HG03432 (cell line): ENCODE results near the gene ZSCAN32.

Source experiments
- ATAC-seq: cut with Tn5 transposase; IDR thresholded peaks from one replicate; pipeline ENCODE4 v1.9.1; 2021; ENCODE audit warnings: mild to moderate bottlenecking, moderate library complexity; ENCODE audit not compliant: unreplicated experiment

The ZSCAN32 gene

GRCh38 chr16:3358871-3359270 lies 41.9 kb downstream of the ZSCAN32 start:
- ATAC-seq, result no peak

GRCh38 chr16:3356118-3356517 lies 44.7 kb downstream of the ZSCAN32 start:
- ATAC-seq, result no peak

DNA sequence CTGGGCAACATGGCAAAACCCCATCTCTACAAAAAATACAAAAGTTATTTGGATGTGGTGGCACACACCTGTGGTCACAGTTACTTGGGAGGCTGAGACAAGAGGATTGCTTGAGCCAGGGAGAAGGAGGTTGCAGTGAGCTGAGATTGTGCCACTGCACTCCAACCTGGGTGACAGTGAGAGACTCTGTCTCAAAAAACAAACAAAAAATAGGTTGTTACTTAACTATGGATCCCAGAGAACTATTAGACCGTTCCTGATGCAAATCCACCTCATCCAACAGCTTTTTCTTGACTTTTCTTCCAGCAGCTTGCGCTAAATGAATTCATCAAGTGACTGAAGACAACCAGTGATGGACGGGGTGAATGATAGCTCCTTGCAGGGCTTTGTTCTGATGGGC lies 45.2 kb downstream of the ZSCAN32 start, which contains the start of gene OR2C1:
TSS of gene OR2C1 (plus strand) at position 301 of the 400 bp plus-strand sequence. CDS start at position 353, 52 bp downstream.
- no peak for ATAC-seq

DNA sequence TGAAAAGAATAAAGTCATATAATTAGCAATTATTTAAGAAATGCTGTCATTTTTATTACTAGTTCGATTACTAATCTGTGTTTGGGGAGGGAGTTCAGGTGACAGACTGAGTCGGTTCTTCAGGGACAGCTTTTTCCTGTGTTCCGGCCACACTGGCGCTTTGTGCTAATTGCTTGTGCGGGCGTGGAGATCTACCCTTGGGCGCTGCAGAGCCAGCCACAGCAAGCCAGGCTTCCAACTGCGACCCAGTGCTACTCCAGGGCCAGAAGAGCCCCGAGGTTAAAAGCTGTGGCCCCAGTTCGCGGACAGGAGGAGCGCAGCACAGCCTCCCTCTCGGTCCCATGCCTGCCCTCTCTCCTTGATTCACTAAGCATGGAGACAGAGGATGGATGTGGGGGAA lies 51.6 kb downstream of the ZSCAN32 start:
- no peak for ATAC-seq

DNA sequence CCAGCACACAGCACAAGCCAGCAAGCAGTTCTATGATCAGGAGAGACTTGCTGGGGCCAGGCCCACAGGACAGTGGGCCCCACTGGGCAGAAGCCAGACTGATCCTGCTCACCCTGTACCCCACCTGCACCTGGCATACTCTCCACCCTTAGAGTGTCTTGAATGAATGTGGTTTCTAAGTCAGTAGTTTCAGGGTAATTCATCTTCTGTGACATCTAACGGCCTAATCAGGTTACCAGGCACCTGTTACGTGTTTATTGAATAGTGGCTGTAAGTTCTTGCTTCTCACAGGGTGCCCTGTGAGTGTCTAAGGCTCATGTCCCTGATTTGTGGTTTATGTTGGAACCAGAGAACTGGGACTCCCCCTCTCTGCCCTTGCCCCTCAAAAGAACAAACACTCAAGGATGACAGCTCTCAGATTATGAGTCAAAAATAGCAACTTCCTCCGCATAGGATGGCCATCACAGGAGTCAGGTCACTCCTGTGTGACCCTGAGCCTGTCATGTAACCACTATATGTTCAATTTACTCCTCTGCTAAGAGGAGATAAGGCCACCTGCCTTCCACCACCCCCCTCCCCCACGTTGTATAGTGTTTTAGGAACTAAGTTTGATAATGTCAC lies 52.1 kb downstream of the ZSCAN32 start:
- no peak for ATAC-seq

- ATAC-seq, result no peak
Measured at GRCh38 chr16:3347586-3347985, 53.2 kb downstream of the ZSCAN32 start.

DNA sequence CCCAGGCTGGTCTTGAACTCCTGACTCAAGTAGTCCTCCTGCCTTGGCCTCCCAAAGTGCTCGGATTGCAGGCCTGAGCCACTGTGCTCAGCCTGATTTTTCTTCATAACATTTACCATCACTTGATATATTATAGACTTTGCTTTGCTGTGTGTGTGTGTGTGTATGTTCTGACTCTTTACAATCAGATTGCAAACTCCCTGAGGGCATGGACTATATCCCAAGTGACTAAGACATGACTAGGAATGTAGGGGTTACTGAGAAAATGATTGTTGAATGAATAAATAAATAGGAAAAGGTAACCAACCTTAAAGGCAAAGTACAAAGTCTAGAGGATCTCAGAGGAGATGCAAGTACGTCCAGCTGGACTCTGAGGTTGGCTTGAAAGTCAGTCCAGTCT lies 54.8 kb downstream of the ZSCAN32 start:
- no peak for ATAC-seq
